Measurements from ENCODE around the gene PDHA1.

DNA sequence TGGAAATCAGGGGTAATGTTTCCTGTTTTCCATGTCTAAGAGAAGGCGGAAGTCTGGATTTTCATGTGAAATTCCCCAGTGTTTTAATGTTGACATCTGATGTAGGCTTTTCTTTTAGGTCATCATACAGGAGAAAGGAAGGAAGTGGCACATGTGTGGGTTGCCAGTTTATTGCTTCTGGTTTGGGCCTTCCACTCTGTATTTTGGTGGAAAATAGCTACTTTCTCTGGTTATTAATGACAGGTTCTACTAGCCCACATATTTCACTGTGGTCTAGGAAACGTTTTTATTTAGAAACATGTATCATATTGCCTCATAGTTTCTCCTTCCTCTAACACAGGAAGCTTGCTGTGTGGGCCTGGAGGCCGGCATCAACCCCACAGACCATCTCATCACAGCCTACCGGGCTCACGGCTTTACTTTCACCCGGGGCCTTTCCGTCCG, 7.2 kb downstream of the PDHA1 start:
- TF ChIP-seq, protein P1, sequence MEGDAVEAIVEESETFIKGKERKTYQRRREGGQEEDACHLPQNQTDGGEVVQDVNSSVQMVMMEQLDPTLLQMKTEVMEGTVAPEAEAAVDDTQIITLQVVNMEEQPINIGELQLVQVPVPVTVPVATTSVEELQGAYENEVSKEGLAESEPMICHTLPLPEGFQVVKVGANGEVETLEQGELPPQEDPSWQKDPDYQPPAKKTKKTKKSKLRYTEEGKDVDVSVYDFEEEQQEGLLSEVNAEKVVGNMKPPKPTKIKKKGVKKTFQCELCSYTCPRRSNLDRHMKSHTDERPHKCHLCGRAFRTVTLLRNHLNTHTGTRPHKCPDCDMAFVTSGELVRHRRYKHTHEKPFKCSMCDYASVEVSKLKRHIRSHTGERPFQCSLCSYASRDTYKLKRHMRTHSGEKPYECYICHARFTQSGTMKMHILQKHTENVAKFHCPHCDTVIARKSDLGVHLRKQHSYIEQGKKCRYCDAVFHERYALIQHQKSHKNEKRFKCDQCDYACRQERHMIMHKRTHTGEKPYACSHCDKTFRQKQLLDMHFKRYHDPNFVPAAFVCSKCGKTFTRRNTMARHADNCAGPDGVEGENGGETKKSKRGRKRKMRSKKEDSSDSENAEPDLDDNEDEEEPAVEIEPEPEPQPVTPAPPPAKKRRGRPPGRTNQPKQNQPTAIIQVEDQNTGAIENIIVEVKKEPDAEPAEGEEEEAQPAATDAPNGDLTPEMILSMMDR (IDR thresholded peaks at IDR 0.05) = no peak
- no peak for TF ChIP-seq POLR2A (IDR thresholded peaks at IDR 0.05)
